ENCODE measurements around the gene PLXNA4.

Gene PLXNA4

GRCh38 chr7:132383962-132384361 lies 192.3 kb downstream of the PLXNA4 start:
- Histone ChIP-seq H3K23ac (ENCODE audit: low read length) (no peak overlapping the region), H3K4me2 (ENCODE audit: low read length) (no peak overlapping the region), H3K27ac (ENCODE audit: low read depth, low read length) (no peak overlapping the region), H2BK15ac (replicated peaks; ENCODE audit: low read depth) (no peak overlapping the region), H3K27me3 (ENCODE audit: insufficient read depth, low read length, poor library complexity) (no peaks in the 10 kb centered on the region), H2AK5ac (ENCODE audit: low read length) (no peak overlapping the region), H3K79me1 (ENCODE audit: low read length) (no peaks in the 10 kb centered on the region), H3K9ac (ENCODE audit: low read length) (no peak overlapping the region), H3K18ac (ENCODE audit: low read length) (no peak overlapping the region), H4K5ac (ENCODE audit: low read length) (no peak overlapping the region), H3K4me1 (ENCODE audit: control insufficient read depth, low read depth, low read length) (peaks cover 15% of the 10 kb centered on the region), H2BK5ac (ENCODE audit: low read length) (no peak overlapping the region), H2BK120ac (ENCODE audit: low read depth, low read length) (no peak overlapping the region), H3K79me2 (ENCODE audit: control insufficient read depth, insufficient read depth, low read length) (no peaks in the 10 kb centered on the region), H3K56ac (ENCODE audit: low read length) (no peak overlapping the region), H3K4ac (ENCODE audit: low read depth, low read length) (no peak overlapping the region), H4K8ac (ENCODE audit: low read depth, low read length) (no peak overlapping the region), H3K4me3 (ENCODE audit: low read length) (no peak overlapping the region), H3K36me3 (ENCODE audit: control insufficient read depth, insufficient read depth, low read length) (no peaks in the 10 kb centered on the region)
- no peak for DNase-seq
- no CpG with 5 or more reads among the region's 2 CpGs for WGBS (ENCODE audit: extremely low coverage, insufficient coverage, low lambda C conversion rate)

GRCh38 chr7:132381742-132382472 lies 194.4 kb downstream of the PLXNA4 start:
- WGBS (ENCODE audit: extremely low coverage, insufficient coverage, low lambda C conversion rate) = no CpG with 5 or more reads among the region's 9 CpGs
- H4K5ac ChIP-seq (ENCODE audit: low read length) = no peak overlapping the region
- H3K9ac ChIP-seq (ENCODE audit: low read length) = no peak overlapping the region
- peak overlapping the region; percentile 59 for H4K8ac ChIP-seq (ENCODE audit: low read depth, low read length)
- no peak overlapping the region for H3K23ac ChIP-seq (ENCODE audit: low read length)
- no peak overlapping the region for H2BK5ac ChIP-seq (ENCODE audit: low read length)
- no peak overlapping the region for H3K4me2 ChIP-seq (ENCODE audit: low read length)
- no peaks in the 10 kb centered on the region for H3K79me2 ChIP-seq (ENCODE audit: control insufficient read depth, insufficient read depth, low read length)
- H3K56ac ChIP-seq (ENCODE audit: low read length) = peak overlapping the region; percentile 1
- no peak overlapping the region for H2AK5ac ChIP-seq (ENCODE audit: low read length)
- no peaks in the 10 kb centered on the region for H3K27me3 ChIP-seq (ENCODE audit: insufficient read depth, low read length, poor library complexity)
- no peak overlapping the region for H2BK15ac ChIP-seq (replicated peaks; ENCODE audit: low read depth)
- H3K18ac ChIP-seq (ENCODE audit: low read length) = no peak overlapping the region
- peak overlapping the region; percentile 35 for H2BK120ac ChIP-seq (ENCODE audit: low read depth, low read length)
- peak overlapping the region; percentile 4 for H3K27ac ChIP-seq (ENCODE audit: low read depth, low read length)
- H3K4me1 ChIP-seq (ENCODE audit: control insufficient read depth, low read depth, low read length) = peaks cover 15% of the 10 kb centered on the region
- H3K79me1 ChIP-seq (ENCODE audit: low read length) = no peaks in the 10 kb centered on the region
- no peak overlapping the region for H3K4me3 ChIP-seq (ENCODE audit: low read length)
- peak; percentile 50 for DNase-seq
- no peak overlapping the region for H3K4ac ChIP-seq (ENCODE audit: low read depth, low read length)
- H3K36me3 ChIP-seq (ENCODE audit: control insufficient read depth, insufficient read depth, low read length) = no peaks in the 10 kb centered on the region

- no peak overlapping the region for H3K23ac ChIP-seq (ENCODE audit: low read length)
- H3K9ac ChIP-seq (ENCODE audit: low read length) = no peak overlapping the region
- H2AK5ac ChIP-seq (ENCODE audit: low read length) = no peak overlapping the region
- H3K4me1 ChIP-seq (ENCODE audit: control insufficient read depth, low read depth, low read length) = peaks cover 15% of the 10 kb centered on the region
- no peaks in the 10 kb centered on the region for H3K36me3 ChIP-seq (ENCODE audit: control insufficient read depth, insufficient read depth, low read length)
- H3K4me3 ChIP-seq (ENCODE audit: low read length) = no peak overlapping the region
- no peak overlapping the region for H3K4ac ChIP-seq (ENCODE audit: low read depth, low read length)
- H3K27me3 ChIP-seq (ENCODE audit: insufficient read depth, low read length, poor library complexity) = no peaks in the 10 kb centered on the region
- no peak overlapping the region for H4K5ac ChIP-seq (ENCODE audit: low read length)
- H3K18ac ChIP-seq (ENCODE audit: low read length) = no peak overlapping the region
- H2BK15ac ChIP-seq (replicated peaks; ENCODE audit: low read depth) = no peak overlapping the region
- H3K4me2 ChIP-seq (ENCODE audit: low read length) = no peak overlapping the region
- no CpG with 5 or more reads among the region's 3 CpGs for WGBS (ENCODE audit: extremely low coverage, insufficient coverage, low lambda C conversion rate)
- no peaks in the 10 kb centered on the region for H3K79me2 ChIP-seq (ENCODE audit: control insufficient read depth, insufficient read depth, low read length)
- no peaks in the 10 kb centered on the region for H3K79me1 ChIP-seq (ENCODE audit: low read length)
- no peak overlapping the region for H4K8ac ChIP-seq (ENCODE audit: low read depth, low read length)
- peak overlapping the region; percentile 14 for H3K27ac ChIP-seq (ENCODE audit: low read depth, low read length)
- H2BK120ac ChIP-seq (ENCODE audit: low read depth, low read length) = no peak overlapping the region
- DNase-seq = peak; percentile 93
- no peak overlapping the region for H2BK5ac ChIP-seq (ENCODE audit: low read length)
- H3K56ac ChIP-seq (ENCODE audit: low read length) = no peak overlapping the region
Observed at GRCh38 chr7:132380059-132380458, 196.2 kb downstream of the PLXNA4 start.

GRCh38 chr7:132379292-132379691 lies 197.0 kb downstream of the PLXNA4 start:
- no peak overlapping the region for H3K56ac ChIP-seq (ENCODE audit: low read length)
- H3K9ac ChIP-seq (ENCODE audit: low read length) = no peak overlapping the region
- H3K4me3 ChIP-seq (ENCODE audit: low read length) = no peak overlapping the region
- WGBS (ENCODE audit: extremely low coverage, insufficient coverage, low lambda C conversion rate) = no CpG with 5 or more reads among the region's 1 CpG
- no peaks in the 10 kb centered on the region for H3K79me1 ChIP-seq (ENCODE audit: low read length)
- H4K5ac ChIP-seq (ENCODE audit: low read length) = no peak overlapping the region
- no peaks in the 10 kb centered on the region for H3K79me2 ChIP-seq (ENCODE audit: control insufficient read depth, insufficient read depth, low read length)
- no peak overlapping the region for H3K4me2 ChIP-seq (ENCODE audit: low read length)
- peaks cover 15% of the 10 kb centered on the region for H3K4me1 ChIP-seq (ENCODE audit: control insufficient read depth, low read depth, low read length)
- no peak overlapping the region for H4K8ac ChIP-seq (ENCODE audit: low read depth, low read length)
- H3K27ac ChIP-seq (ENCODE audit: low read depth, low read length) = no peak overlapping the region
- H2BK120ac ChIP-seq (ENCODE audit: low read depth, low read length) = no peak overlapping the region
- no peak overlapping the region for H3K23ac ChIP-seq (ENCODE audit: low read length)
- no peak overlapping the region for H3K18ac ChIP-seq (ENCODE audit: low read length)
- no peaks in the 10 kb centered on the region for H3K36me3 ChIP-seq (ENCODE audit: control insufficient read depth, insufficient read depth, low read length)
- DNase-seq = peak; percentile 65
- H2BK15ac ChIP-seq (replicated peaks; ENCODE audit: low read depth) = no peak overlapping the region
- H3K4ac ChIP-seq (ENCODE audit: low read depth, low read length) = no peak overlapping the region
- peak overlapping the region; percentile 42 for H2BK5ac ChIP-seq (ENCODE audit: low read length)
- H3K27me3 ChIP-seq (ENCODE audit: insufficient read depth, low read length, poor library complexity) = no peaks in the 10 kb centered on the region
- H2AK5ac ChIP-seq (ENCODE audit: low read length) = no peak overlapping the region

- Histone ChIP-seq H3K36me3 (ENCODE audit: control insufficient read depth, insufficient read depth, low read length) (no peaks in the 10 kb centered on the region), H2BK120ac (ENCODE audit: low read depth, low read length) (no peak overlapping the region), H3K9ac (ENCODE audit: low read length) (no peak overlapping the region), H2BK5ac (ENCODE audit: low read length) (no peak overlapping the region), H4K8ac (ENCODE audit: low read depth, low read length) (no peak overlapping the region), H3K23ac (ENCODE audit: low read length) (no peak overlapping the region), H2BK15ac (replicated peaks; ENCODE audit: low read depth) (no peak overlapping the region), H3K79me1 (ENCODE audit: low read length) (no peaks in the 10 kb centered on the region), H4K5ac (ENCODE audit: low read length) (no peak overlapping the region), H3K4me3 (ENCODE audit: low read length) (no peak overlapping the region), H3K4me1 (ENCODE audit: control insufficient read depth, low read depth, low read length) (peaks cover 15% of the 10 kb centered on the region), H3K56ac (ENCODE audit: low read length) (no peak overlapping the region), H3K18ac (ENCODE audit: low read length) (no peak overlapping the region), H2AK5ac (ENCODE audit: low read length) (no peak overlapping the region), H3K79me2 (ENCODE audit: control insufficient read depth, insufficient read depth, low read length) (no peaks in the 10 kb centered on the region), H3K27ac (ENCODE audit: low read depth, low read length) (no peak overlapping the region), H3K4ac (ENCODE audit: low read depth, low read length) (no peak overlapping the region), H3K4me2 (ENCODE audit: low read length) (no peak overlapping the region), H3K27me3 (ENCODE audit: insufficient read depth, low read length, poor library complexity) (no peaks in the 10 kb centered on the region)
- no CpG with 5 or more reads among the region's 8 CpGs for WGBS (ENCODE audit: extremely low coverage, insufficient coverage, low lambda C conversion rate)
- DNase-seq = no peak
Observed at GRCh38 chr7:132377703-132378584, 198.3 kb downstream of the PLXNA4 start.
